LNCAP (cell line): ENCODE data around the gene PRDM16.

Source experiments
- CTCF ChIP-seq: fragments of 450-650 bp; IDR thresholded peaks from 2 replicates; pipeline ENCODE4 v1.5.1; 2017; ENCODE audit warnings: mild to moderate bottlenecking

Gene PRDM16

GRCh38 chr1:3290915-3291314 lies 221.9 kb downstream of the PRDM16 start:
- no peak for TF ChIP-seq CTCF

DNA sequence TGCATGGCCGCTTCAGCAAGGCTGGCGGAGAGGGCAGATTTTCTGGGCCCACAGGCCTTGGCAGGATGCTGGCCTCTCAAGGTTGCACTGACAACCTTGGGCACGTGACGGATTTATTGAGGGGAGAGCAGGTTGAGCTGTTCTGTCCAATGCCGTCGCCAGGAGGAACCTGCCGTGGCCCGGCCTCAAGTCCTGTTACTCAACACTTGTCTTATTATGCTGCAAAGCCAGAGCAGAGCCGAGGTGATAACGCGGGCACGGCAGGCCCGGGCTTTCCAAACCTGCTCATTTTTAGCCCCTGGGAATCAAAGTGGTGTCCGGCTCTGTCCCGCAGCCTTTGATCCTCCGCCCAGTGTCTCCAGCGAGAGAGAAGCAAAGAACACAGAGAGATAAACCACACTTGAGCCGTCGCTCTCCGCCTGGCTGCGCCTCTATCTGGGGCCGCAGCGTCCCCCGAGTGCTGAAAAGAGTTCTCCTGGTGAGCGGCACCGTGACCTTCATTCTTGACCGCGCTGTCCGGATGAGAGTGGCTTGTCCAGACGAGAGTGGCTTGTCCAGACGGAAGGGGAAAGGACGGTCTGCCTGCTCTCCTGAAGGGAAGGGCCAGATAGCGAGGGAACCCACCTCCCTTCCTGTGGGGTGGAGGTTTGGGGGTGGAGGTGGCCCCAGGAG lies 223.2 kb downstream of the PRDM16 start:
- TF ChIP-seq CTCF, result no peak

GRCh38 chr1:3292868-3293562 lies 224.0 kb downstream of the PRDM16 start:
- no peak for TF ChIP-seq CTCF

- TF ChIP-seq CTCF, result no peak
Observed at GRCh38 chr1:3293563-3294080, 224.6 kb downstream of the PRDM16 start.

DNA sequence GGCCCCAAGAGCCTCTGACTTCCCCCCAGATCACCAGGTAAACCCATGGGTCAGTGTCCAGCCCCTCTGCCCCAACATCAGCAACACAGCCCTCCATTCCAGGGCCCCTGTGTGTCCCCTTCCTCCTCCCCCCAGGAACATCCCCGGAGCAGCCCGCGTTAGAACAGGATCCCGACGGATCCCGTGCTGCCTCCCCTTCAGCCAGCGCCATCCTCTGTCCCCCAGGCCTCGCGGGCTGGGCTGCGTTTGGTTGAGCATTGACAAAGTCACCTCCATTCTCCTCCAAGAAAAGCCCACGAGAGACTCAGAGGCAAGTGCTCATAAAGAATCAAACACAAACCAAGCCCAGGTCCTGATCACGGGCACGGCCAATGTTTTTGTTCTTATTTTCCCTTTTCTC lies 225.4 kb downstream of the PRDM16 start:
- no peak for TF ChIP-seq CTCF

DNA sequence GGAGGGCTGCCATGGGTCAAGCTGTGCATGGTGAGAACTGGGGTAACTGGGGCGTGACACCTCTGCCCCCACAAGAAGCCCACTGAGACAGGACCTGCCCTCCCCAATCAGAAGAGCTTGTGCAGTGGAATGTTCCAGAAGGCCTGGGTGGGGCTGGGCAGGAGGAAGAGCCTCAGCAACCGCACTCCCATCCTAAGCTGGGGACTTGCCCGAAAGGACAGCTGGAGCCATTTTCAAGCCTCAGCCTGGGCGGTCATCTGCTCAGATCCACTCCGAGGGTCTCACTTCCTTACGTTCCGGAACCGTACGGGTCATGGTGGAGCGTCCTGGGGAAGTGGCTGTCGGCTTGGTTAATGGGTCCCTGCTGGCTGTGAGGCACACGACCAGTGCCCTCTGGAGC lies 226.8 kb downstream of the PRDM16 start:
- no peak for TF ChIP-seq CTCF

DNA sequence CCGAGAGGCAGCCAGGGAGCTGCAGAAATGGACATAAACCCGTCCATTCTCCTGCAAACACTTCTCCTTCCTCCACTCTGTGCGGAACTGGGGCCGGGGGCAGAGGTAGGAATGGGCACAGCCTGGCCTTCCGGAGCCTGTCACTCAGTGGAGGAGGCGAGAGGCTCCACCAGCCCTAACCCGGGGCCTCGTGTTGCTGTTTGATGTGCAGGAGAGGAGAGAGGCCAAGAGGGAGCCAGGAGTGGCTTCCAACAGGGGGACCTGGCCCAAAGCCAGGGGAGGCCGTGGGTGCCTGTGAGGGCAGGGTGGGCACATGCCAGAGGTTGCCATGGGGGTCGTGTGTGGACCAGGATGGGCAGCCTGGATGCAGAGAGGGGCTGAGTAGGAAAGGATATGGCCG lies 227.3 kb downstream of the PRDM16 start:
- TF ChIP-seq CTCF, result no peak
